Gastrocnemius medialis (tissue), 4 donors: ENCODE results near the gene BCL2. TPM values are rescaled to one million over a fixed set of nuclear protein-coding genes. Genes with fewer than 3 reads are reported as not detected.
"Not testable (repeated sequence)": the region's sequence is repeated elsewhere in the genome, so short reads cannot be mapped to it uniquely, and the experiment has no call there.

Experiments used
- ATAC-seq, 2 donors: fragments of 150-250 bp; one replicate each; pipeline ENCODE4 v1.9.1; 2016
- DNase-seq, 2 donors: peaks; one replicate each; pipeline ENCODE4 v3.0.0-alpha.2; 2019
- H3K27ac ChIP-seq, 4 donors: fragments of 200-600 bp; sonication (generic); 1 replicate in 1 of 4; 2 replicates in 3 of 4; pipeline ENCODE4 v1.5.1; 2016 to 2018; ENCODE audit warnings: mild to moderate bottlenecking in 2 of 4, moderate library complexity in 1 of 4
- H3K27me3 ChIP-seq, 3 donors: fragments of 200-600 bp; sonication (generic) in 2 of 3; 1 replicate in 1 of 3; 2 replicates in 2 of 3; pipeline versions ENCODE4 v1.5.1 to v1.6.0; 2016 to 2019; ENCODE audit warnings: mild to moderate bottlenecking in 1 of 3, moderate library complexity in 1 of 3
- H3K36me3 ChIP-seq, 2 donors: fragments of 200-600 bp; sonication (generic) in 1 of 2; one replicate each; pipeline ENCODE4 v1.5.1; 2017 to 2018
- H3K4me1 ChIP-seq, 2 donors: fragments of 200-600 bp; sonication (generic) in 1 of 2; one replicate each; pipeline ENCODE4 v1.5.1; 2016 to 2017; ENCODE audit warnings: mild to moderate bottlenecking in 2 of 2
- H3K4me3 ChIP-seq, 4 donors: fragments of 200-600 bp; sonication (generic) in 3 of 4; 1 replicate in 1 of 4; 2 replicates in 3 of 4; pipeline ENCODE4 v1.5.1; 2016 to 2019; ENCODE audit warnings: mild to moderate bottlenecking in 2 of 4
- H3K9me3 ChIP-seq, 3 donors: fragments of 200-600 bp; sonication (generic) in 2 of 3; 1 replicate in 1 of 3; 2 replicates in 2 of 3; pipeline ENCODE4 v1.5.1; 2016 to 2019
- POLR2A ChIP-seq, 2 donors: fragments of 450-650 bp; IDR thresholded peaks; one replicate each; pipeline ENCODE4 v1.6.1; 2017; ENCODE audit warnings: antibody characterized with exemption in 2 of 2, mild to moderate bottlenecking in 2 of 2, moderate library complexity in 2 of 2
- in situ Hi-C, 4 donors: fragments of 200-750 bp; cut with MboI; loops; one replicate each; pipeline versions ENCODE4 v1.15.0 to v1.8.0; 2017; ENCODE audit warnings: low sequenced_read_pairs in 4 of 4
- intact Hi-C: fragments of 100-400 bp; cut with DNase I; formaldehyde crosslinking; loops from one replicate; pipeline ENCODE4 v1.15.1; 2023; ENCODE audit warnings: low total_unique reads
- total RNA-seq, 4 donors: library from RNA; depleted of rRNA; stranded (reverse); fragments of >200 nt; gene quantifications; one replicate each; pipeline versions ENCODE4 v1.1.0 to v1.2.3, GENCODE V29; 2016
- TF ChIP-seq, protein P1 (sequence below), 5 experiments: fragments of 450-650 bp in 3 of 5; fragments of 200-600 bp in 2 of 5; sonication (generic) in 2 of 5; IDR thresholded peaks in 4 of 5; conservative IDR thresholded peaks in 1 of 5; 1 replicate in 4 of 5; 2 replicates in 1 of 5; pipeline ENCODE4 v1.5.1; 2016 to 2019; ENCODE audit warnings: antibody characterized with exemption in 5 of 5, mild to moderate bottlenecking in 3 of 5, moderate library complexity in 3 of 5

Gene BCL2
- total RNA-seq, 4 donors from 2014 or later, result 6.2 to 20.4 (median 13.7) TPM

DNA sequence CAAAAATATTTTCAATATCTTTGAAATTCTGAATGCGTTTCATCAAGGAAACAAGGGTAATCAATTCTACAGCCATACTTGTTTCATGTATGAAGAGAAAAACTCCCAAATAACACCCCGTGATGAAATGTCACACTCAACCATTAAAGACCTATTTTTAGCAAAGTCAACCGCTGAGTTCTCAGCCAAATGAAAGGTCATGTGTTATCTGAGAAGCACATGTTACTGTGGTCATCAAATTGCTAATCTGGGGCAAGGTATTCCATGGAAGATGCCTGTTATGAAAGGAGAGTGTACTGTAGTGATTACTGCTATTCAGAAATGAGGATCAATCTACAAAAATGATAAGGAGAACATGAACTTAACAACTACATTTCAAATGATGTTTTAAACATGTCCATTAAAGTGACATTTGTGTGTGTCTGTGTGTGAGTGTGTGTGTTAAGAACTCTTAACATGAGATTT, 126.7 kb downstream of the BCL2 start:
- TF ChIP-seq POLR2A (IDR thresholded peaks at IDR 0.05), result no peak
- TF ChIP-seq, protein P1, sequence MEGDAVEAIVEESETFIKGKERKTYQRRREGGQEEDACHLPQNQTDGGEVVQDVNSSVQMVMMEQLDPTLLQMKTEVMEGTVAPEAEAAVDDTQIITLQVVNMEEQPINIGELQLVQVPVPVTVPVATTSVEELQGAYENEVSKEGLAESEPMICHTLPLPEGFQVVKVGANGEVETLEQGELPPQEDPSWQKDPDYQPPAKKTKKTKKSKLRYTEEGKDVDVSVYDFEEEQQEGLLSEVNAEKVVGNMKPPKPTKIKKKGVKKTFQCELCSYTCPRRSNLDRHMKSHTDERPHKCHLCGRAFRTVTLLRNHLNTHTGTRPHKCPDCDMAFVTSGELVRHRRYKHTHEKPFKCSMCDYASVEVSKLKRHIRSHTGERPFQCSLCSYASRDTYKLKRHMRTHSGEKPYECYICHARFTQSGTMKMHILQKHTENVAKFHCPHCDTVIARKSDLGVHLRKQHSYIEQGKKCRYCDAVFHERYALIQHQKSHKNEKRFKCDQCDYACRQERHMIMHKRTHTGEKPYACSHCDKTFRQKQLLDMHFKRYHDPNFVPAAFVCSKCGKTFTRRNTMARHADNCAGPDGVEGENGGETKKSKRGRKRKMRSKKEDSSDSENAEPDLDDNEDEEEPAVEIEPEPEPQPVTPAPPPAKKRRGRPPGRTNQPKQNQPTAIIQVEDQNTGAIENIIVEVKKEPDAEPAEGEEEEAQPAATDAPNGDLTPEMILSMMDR (IDR thresholded peaks at IDR 0.05 in 4 of 5, conservative IDR thresholded peaks at IDR 0.05 in 1 of 5), result no peak
- DNase-seq (peak; percentile 28 to 55), ATAC-seq (peak; percentile 97 to 98)
- Histone ChIP-seq H3K4me3 (no peak overlapping the region), H3K27ac (peak overlapping the region; percentile 81 to 90 (median 85)), H3K27me3 (no peaks in the 10 kb centered on the region), H3K36me3 (no peaks in the 10 kb centered on the region), H3K4me1 (peaks cover 29 to 41% of the 10 kb centered on the region in 2 donors), H3K9me3 (no peaks in the 10 kb centered on the region)
- in situ Hi-C loops (no loop called here), intact Hi-C loops (loop anchor here (5.0 kb wide), 3 partner anchors 69 to 756 kb away; partner anchors contain the start of gene BCL2)

- peak in 1 of 2 donors; percentile 29 for DNase-seq
- no peak overlapping the region for H3K4me3 ChIP-seq
- in situ Hi-C loops, result no loop called here
- TF ChIP-seq, protein P1 (IDR thresholded peaks at IDR 0.05 in 4 of 5, conservative IDR thresholded peaks at IDR 0.05 in 1 of 5), result no peak
- no peak for TF ChIP-seq POLR2A (IDR thresholded peaks at IDR 0.05)
- peak in 1 of 2 donors; percentile 45 for ATAC-seq
- H3K9me3 ChIP-seq, result no peaks in the 10 kb centered on the region
- H3K4me1 ChIP-seq, result peaks cover 27 to 47% of the 10 kb centered on the region in 2 donors
- H3K27ac ChIP-seq, result peak overlapping the region; percentile 81 to 90 (median 85)
- no peaks in the 10 kb centered on the region for H3K36me3 ChIP-seq
- intact Hi-C loops, result loop anchor here (5.0 kb wide), 3 partner anchors 70 to 755 kb away; partner anchors contain the start of gene BCL2
- H3K27me3 ChIP-seq, result no peaks in the 10 kb centered on the region
Measured at GRCh38 chr18:63192126-63192884, 127.3 kb downstream of the BCL2 start.

DNA sequence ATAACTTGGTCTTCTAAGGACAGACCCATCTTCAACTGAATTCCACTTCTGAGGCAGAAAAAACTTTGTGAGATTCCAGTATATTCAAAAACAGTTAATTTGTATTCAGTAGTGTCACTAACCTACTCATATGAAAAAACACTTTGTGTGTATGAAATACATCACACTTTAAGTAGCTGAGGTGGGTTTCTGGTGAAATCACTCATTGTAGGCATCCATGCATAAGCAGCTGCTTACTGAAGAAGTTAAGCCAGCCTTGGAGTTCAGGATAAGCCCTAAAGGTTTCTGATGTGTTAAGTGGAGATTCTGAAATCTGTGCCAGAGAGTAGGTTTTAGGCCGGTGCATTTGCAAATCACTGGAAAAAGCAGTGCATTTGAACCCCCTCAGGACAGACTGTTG, 128.2 kb downstream of the BCL2 start:
- Histone ChIP-seq H3K4me3 (no peak overlapping the region), H3K4me1 (peaks cover 36 to 56% of the 10 kb centered on the region in 2 donors), H3K36me3 (no peaks in the 10 kb centered on the region), H3K27ac (peak overlapping the region; percentile 81 to 90 (median 85)), H3K9me3 (no peaks in the 10 kb centered on the region), H3K27me3 (no peaks in the 10 kb centered on the region)
- DNase-seq, result no peak
- in situ Hi-C loops (no loop called here), intact Hi-C loops (loop anchor here (5.0 kb wide), 3 partner anchors 71 to 754 kb away; partner anchors contain the start of gene BCL2)
- TF ChIP-seq POLR2A (IDR thresholded peaks at IDR 0.05), result no peak
- TF ChIP-seq, protein P1 (IDR thresholded peaks at IDR 0.05 in 4 of 5, conservative IDR thresholded peaks at IDR 0.05 in 1 of 5), result no peak
- ATAC-seq, result no peak

DNA sequence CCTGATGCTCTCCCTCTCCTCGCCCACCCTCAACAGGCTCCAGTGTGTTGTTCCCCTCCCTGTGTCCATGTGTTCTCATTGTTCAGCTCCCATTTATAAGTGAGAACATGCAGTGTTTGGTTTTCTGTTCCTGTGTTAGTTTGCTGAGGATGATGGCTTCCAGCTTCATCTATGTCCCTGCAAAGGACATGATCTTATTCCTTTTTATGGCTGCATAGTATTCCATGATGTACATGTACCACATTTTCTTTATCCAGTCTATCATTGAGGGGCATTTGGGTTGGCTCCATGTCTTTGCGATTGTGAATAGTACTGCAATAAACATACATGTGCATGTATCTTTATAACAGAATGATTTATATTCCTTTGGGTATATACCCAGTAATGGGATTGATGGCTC, 128.7 kb downstream of the BCL2 start:
- H3K9me3 ChIP-seq, in situ Hi-C loops, DNase-seq, H3K27me3 ChIP-seq, H3K4me3 ChIP-seq, H3K36me3 ChIP-seq, ATAC-seq: not testable (repeated sequence)
- Histone ChIP-seq H3K27ac (peak overlapping the region in 1 of 4 donors; percentile 87), H3K4me1 (peaks cover 41 to 58% of the 10 kb centered on the region in 2 donors)
- intact Hi-C loops, result loop anchor here (5.0 kb wide), 3 partner anchors 71 to 754 kb away; partner anchors contain the start of gene BCL2

GRCh38 chr18:63189817-63190216, 129.8 kb downstream of the BCL2 start:
- TF ChIP-seq, protein P1 (IDR thresholded peaks at IDR 0.05 in 4 of 5, conservative IDR thresholded peaks at IDR 0.05 in 1 of 5), result no peak
- TF ChIP-seq POLR2A (IDR thresholded peaks at IDR 0.05), result no peak
- DNase-seq, result no peak
- in situ Hi-C loops, result no loop called here
- Histone ChIP-seq H3K27me3 (no peaks in the 10 kb centered on the region), H3K36me3 (no peaks in the 10 kb centered on the region), H3K9me3 (no peaks in the 10 kb centered on the region), H3K4me1 (peaks cover 48 to 55% of the 10 kb centered on the region in 2 donors), H3K4me3 (no peak overlapping the region), H3K27ac (peak overlapping the region in 2 of 4 donors; percentile 15 to 55)
- ATAC-seq, result no peak
- intact Hi-C loops, result loop anchor here (5.0 kb wide), 3 partner anchors 72 to 753 kb away; partner anchors contain the start of gene BCL2
